HepG2 (cell line): ENCODE results near the gene SLIT1. TPM values are rescaled to one million over a fixed set of nuclear protein-coding genes. Genes with fewer than 3 reads are reported as not detected.
A peak's percentile ranks its signal among the peaks of the same experiment; 100 is the strongest.

Experiments
- AHR ChIP-seq: IDR thresholded peaks from 2 replicates; pipeline ENCODE4 v1.6.1; 2018; ENCODE audit warnings: missing genetic modification reagents, missing compliant biosample characterization
- ARNT ChIP-seq: fragments of 450-650 bp; IDR thresholded peaks from 2 replicates; pipeline ENCODE4 v1.6.1; 2017
- CBX5 ChIP-seq: sonication (generic); formaldehyde crosslinking; IDR thresholded peaks from 2 replicates; pipeline ENCODE4 v1.4.0; 2020; ENCODE audit warnings: missing genetic modification reagents, borderline replicate concordance
- CCDC6 ChIP-seq: sonication (generic); formaldehyde crosslinking; IDR thresholded peaks from 2 replicates; pipeline ENCODE4 v1.8.1; 2022; ENCODE audit warnings: mild to moderate bottlenecking, missing genetic modification reagents, moderate library complexity
- CREB3 ChIP-seq: sonication (generic); formaldehyde crosslinking; IDR thresholded peaks from 2 replicates; pipeline ENCODE4 v1.5.0; 2020; ENCODE audit warnings: missing genetic modification reagents
- FOXA3 ChIP-seq: IDR thresholded peaks from 2 replicates; pipeline ENCODE4 v1.6.1; 2016; ENCODE audit warnings: missing genetic modification reagents, missing compliant biosample characterization
- KDM1A ChIP-seq: IDR thresholded peaks from 2 replicates; pipeline ENCODE4 v1.6.1; 2016; ENCODE audit warnings: missing compliant biosample characterization
- NFIB ChIP-seq: sonication (generic); formaldehyde crosslinking; IDR thresholded peaks from 2 replicates; pipeline ENCODE4 v1.9.0; 2021; ENCODE audit warnings: missing genetic modification reagents, mild to moderate bottlenecking, borderline replicate concordance
- PAWR ChIP-seq: sonication (generic); formaldehyde crosslinking; IDR thresholded peaks from 2 replicates; pipeline ENCODE4 v1.4.0; 2020; ENCODE audit warnings: missing genetic modification reagents, mild to moderate bottlenecking, borderline replicate concordance
- SNAPC5 ChIP-seq: sonication (generic); formaldehyde crosslinking; IDR thresholded peaks from 2 replicates; pipeline ENCODE4 v1.8.1; 2023; ENCODE audit warnings: mild to moderate bottlenecking, missing genetic modification reagents, borderline replicate concordance
- TBX2 ChIP-seq: sonication (generic); formaldehyde crosslinking; IDR thresholded peaks from 2 replicates; pipeline ENCODE4 v1.5.0; 2020; ENCODE audit warnings: missing genetic modification reagents, mild to moderate bottlenecking, borderline replicate concordance
- ZBTB26 ChIP-seq: IDR thresholded peaks from 2 replicates; pipeline ENCODE4 v1.6.1; 2016; ENCODE audit warnings: missing compliant biosample characterization, missing genetic modification reagents, borderline replicate concordance
- ZBTB42 ChIP-seq: sonication (generic); formaldehyde crosslinking; IDR thresholded peaks from 2 replicates; pipeline ENCODE4 v1.5.0; 2020; ENCODE audit warnings: mild to moderate bottlenecking, missing genetic modification reagents
- ZBTB49 ChIP-seq: sonication (generic); formaldehyde crosslinking; IDR thresholded peaks from 2 replicates; pipeline ENCODE4 v1.4.0; 2020; ENCODE audit warnings: missing genetic modification reagents, borderline replicate concordance
- ZC3H4 ChIP-seq: sonication (generic); formaldehyde crosslinking; IDR thresholded peaks from 2 replicates; pipeline ENCODE4 v1.4.0; 2020; ENCODE audit warnings: missing genetic modification reagents, borderline replicate concordance
- ZKSCAN5 ChIP-seq: sonication (generic); formaldehyde crosslinking; IDR thresholded peaks from 2 replicates; pipeline ENCODE4 v1.5.1; 2020; ENCODE audit warnings: mild to moderate bottlenecking, missing genetic modification reagents
- ZNF468 ChIP-seq: sonication (generic); formaldehyde crosslinking; IDR thresholded peaks from 2 replicates; pipeline ENCODE4 v1.8.0; 2022; ENCODE audit warnings: mild to moderate bottlenecking, moderate library complexity, missing genetic modification reagents
- ZNF570 ChIP-seq: sonication (generic); formaldehyde crosslinking; IDR thresholded peaks from 2 replicates; pipeline ENCODE4 v1.4.0; 2020; ENCODE audit warnings: mild to moderate bottlenecking, missing genetic modification reagents, borderline replicate concordance
- ZNF639 ChIP-seq: conservative IDR thresholded peaks from 2 replicates; pipeline ENCODE4 v1.6.1; 2018; ENCODE audit warnings: missing genetic modification reagents
- ZNF710 ChIP-seq: sonication (generic); formaldehyde crosslinking; IDR thresholded peaks from 2 replicates; pipeline ENCODE4 v1.5.0; 2020; ENCODE audit warnings: mild to moderate bottlenecking, missing genetic modification reagents, borderline replicate concordance
- ZNF766 ChIP-seq: sonication (generic); formaldehyde crosslinking; IDR thresholded peaks from 2 replicates; pipeline ENCODE4 v1.5.0; 2020; ENCODE audit warnings: missing genetic modification reagents, borderline replicate concordance
- ZNF839 ChIP-seq: sonication (generic); formaldehyde crosslinking; IDR thresholded peaks from 2 replicates; pipeline ENCODE4 v1.4.0; 2020; ENCODE audit warnings: missing genetic modification reagents, mild to moderate bottlenecking, borderline replicate concordance
- polyA plus RNA-seq, 8 experiments: library from polyadenylated mRNA; depleted of rRNA in 3 of 8; stranded (reverse) in 7 of 8; unstranded in 1 of 8; fragments of >200 nt; fragmentation: Illumina TruSeq in 4 of 8; extraction: Trizol in 4 of 8; gene quantifications; 2 replicates each; pipeline versions ENCODE4 v1.2.1 to v1.2.3, GENCODE V29; 2011 to 2016; ENCODE audit warnings: low read depth in 4 of 8, missing spikeins in 1 of 8, mixed read lengths in 1 of 8; ENCODE audit not compliant: insufficient read depth in 1 of 8
- total RNA-seq, 5 experiments: library from RNA; depleted of rRNA; stranded (reverse); fragments of >200 nt; fragmentation: Illumina TruSeq; extraction: Trizol; gene quantifications; 2 replicates each; pipeline ENCODE4 v1.2.3, GENCODE V29; 2016; ENCODE audit warnings: low read depth in 1 of 5

The SLIT1 gene
- total and polyA plus RNA-seq, 2 of the 13 experiments (the other 11 are each of a cell fraction or from before 2014, with no cell fraction given): 0.09 to 0.33 TPM

GRCh38 chr10:97081621-97082235 lies 104.0 kb downstream of the SLIT1 start (continued):
- peak; percentile 99 for TF ChIP-seq CREB3 (CRISPR knock-in tag)
- TF ChIP-seq CCDC6 (CRISPR knock-in tag): peak; percentile 84
- TF ChIP-seq ZC3H4 (CRISPR knock-in tag): no peak; the same call in 1 of the 2 replicates
- TF ChIP-seq ZBTB26 (CRISPR knock-in tag): peak; percentile 96
- peak; percentile 87 for TF ChIP-seq ZNF639 (CRISPR knock-in tag)
- TF ChIP-seq ZNF570 (CRISPR knock-in tag): no peak
- peak; percentile 50; the same call in 1 of the 2 replicates for TF ChIP-seq TBX2
- TF ChIP-seq ZNF766: peak; percentile 97; the same call in 1 of the 2 replicates
- peak; percentile 94 for TF ChIP-seq SNAPC5 (CRISPR knock-in tag)
- 0 out of 2 replicates have a peak, but pooled peaks have one; percentile 41 for TF ChIP-seq ZKSCAN5 (CRISPR knock-in tag)
- 0 out of 2 replicates have a peak, but pooled peaks have one; percentile 65 for TF ChIP-seq ZBTB42 (CRISPR knock-in tag)
- TF ChIP-seq CBX5 (CRISPR knock-in tag): peak; percentile 78; the same call in 1 of the 2 replicates
- TF ChIP-seq ZNF468 (CRISPR knock-in tag): peak; percentile 91
- no peak for TF ChIP-seq NFIB (CRISPR knock-in tag)
- TF ChIP-seq ZNF710: 0 out of 2 replicates have a peak, but pooled peaks have one; percentile 39
- TF ChIP-seq KDM1A (CRISPR knock-in tag): 0 out of 2 replicates have a peak, but pooled peaks have one; percentile 27
- TF ChIP-seq ZBTB49 (CRISPR knock-in tag): peak; percentile 97
- no peak for TF ChIP-seq ZNF839 (CRISPR knock-in tag)
- TF ChIP-seq AHR: peak; percentile 99
- TF ChIP-seq ARNT: no peak
- TF ChIP-seq PAWR (CRISPR knock-in tag): no peak
- peak; percentile 59 for TF ChIP-seq FOXA3 (CRISPR knock-in tag)
